ENCODE results near the gene ATF7.
A peak's percentile ranks its signal among the peaks of the same experiment; 100 is the strongest.
"Not testable (repeated sequence)": the region's sequence is repeated elsewhere in the genome, so short reads cannot be mapped to it uniquely, and the experiment has no call there.

ATF7 gene

GRCh38 chr12:53482626-53483168 is 143.5 kb downstream of the ATF7 start:
- no peak for TF ChIP-seq GATA1 (IDR thresholded peaks at IDR 0.05; ENCODE audit: low read depth, low read length)
- TF ChIP-seq POLR2A (IDR thresholded peaks at IDR 0.05; ENCODE audit: low read length), result no peak
- no peak for DNase-seq

- peak in 1 of 2 experiments; percentile 32 for DNase-seq
- TF ChIP-seq GATA1 (IDR thresholded peaks at IDR 0.05; ENCODE audit: low read depth, low read length) (no peak), POLR2A (IDR thresholded peaks at IDR 0.05; ENCODE audit: low read length) (no peak)
Observed at GRCh38 chr12:53481939-53482586, 144.1 kb downstream of the ATF7 start.

- DNase-seq, result not testable (repeated sequence)
Observed at GRCh38 chr12:53481458-53481857, 144.7 kb downstream of the ATF7 start.

GRCh38 chr12:53480491-53481442 is 145.4 kb downstream of the ATF7 start:
- TF ChIP-seq POLR2A (IDR thresholded peaks at IDR 0.05; ENCODE audit: low read length), result no peak
- TF ChIP-seq GATA1 (IDR thresholded peaks at IDR 0.05; ENCODE audit: low read depth, low read length), result no peak

GRCh38 chr12:53479331-53479730 is 146.9 kb downstream of the ATF7 start:
- TF ChIP-seq GATA1 (IDR thresholded peaks at IDR 0.05; ENCODE audit: low read depth, low read length) (no peak), POLR2A (IDR thresholded peaks at IDR 0.05; ENCODE audit: low read length) (no peak)
- DNase-seq, result no peak

More at GRCh38 chr12:53480491-53481442, 145.4 kb downstream of the ATF7 start:
- DNase-seq, result peak in 1 of 2 experiments; percentile 22

- no peak for TF ChIP-seq GATA1 (IDR thresholded peaks at IDR 0.05; ENCODE audit: low read depth, low read length)
- no peak for TF ChIP-seq POLR2A (IDR thresholded peaks at IDR 0.05; ENCODE audit: low read length)
- no peak for DNase-seq
Observed at GRCh38 chr12:53478865-53479264, 147.3 kb downstream of the ATF7 start.

GRCh38 chr12:53476769-53477209 is 149.4 kb downstream of the ATF7 start:
- TF ChIP-seq GATA1 (IDR thresholded peaks at IDR 0.05; ENCODE audit: low read depth, low read length), result no peak
- TF ChIP-seq POLR2A (IDR thresholded peaks at IDR 0.05; ENCODE audit: low read length), result no peak
- DNase-seq, result peak; percentile 30 to 48

GRCh38 chr12:53474819-53475218 is 151.4 kb downstream of the ATF7 start:
- DNase-seq, result no peak

GRCh38 chr12:53474077-53474476 is 152.1 kb downstream of the ATF7 start:
- no peak for TF ChIP-seq POLR2A (IDR thresholded peaks at IDR 0.05; ENCODE audit: low read length)
- TF ChIP-seq GATA1 (IDR thresholded peaks at IDR 0.05; ENCODE audit: low read depth, low read length), result no peak
- no peak for DNase-seq

More at GRCh38 chr12:53474819-53475218, 151.4 kb downstream of the ATF7 start:
- no peak for TF ChIP-seq POLR2A (IDR thresholded peaks at IDR 0.05; ENCODE audit: low read length)
- TF ChIP-seq GATA1 (IDR thresholded peaks at IDR 0.05; ENCODE audit: low read depth, low read length), result no peak

- no peak for DNase-seq
Observed at GRCh38 chr12:53472056-53472582, 154.1 kb downstream of the ATF7 start.

GRCh38 chr12:53468282-53468681 is 157.9 kb downstream of the ATF7 start:
- DNase-seq, result no peak
- TF ChIP-seq POLR2A (IDR thresholded peaks at IDR 0.05; ENCODE audit: low read length) (no peak), GATA1 (IDR thresholded peaks at IDR 0.05; ENCODE audit: low read depth, low read length) (no peak)

More at GRCh38 chr12:53472056-53472582, 154.1 kb downstream of the ATF7 start:
- TF ChIP-seq POLR2A (IDR thresholded peaks at IDR 0.05; ENCODE audit: low read length) (no peak), GATA1 (IDR thresholded peaks at IDR 0.05; ENCODE audit: low read depth, low read length) (no peak)

GRCh38 chr12:53467880-53468279 is 158.3 kb downstream of the ATF7 start:
- no peak for DNase-seq
- TF ChIP-seq POLR2A (IDR thresholded peaks at IDR 0.05; ENCODE audit: low read length) (no peak), GATA1 (IDR thresholded peaks at IDR 0.05; ENCODE audit: low read depth, low read length) (no peak)

- TF ChIP-seq GATA1 (IDR thresholded peaks at IDR 0.05; ENCODE audit: low read depth, low read length), result no peak
- TF ChIP-seq POLR2A (IDR thresholded peaks at IDR 0.05; ENCODE audit: low read length), result no peak
- DNase-seq, result no peak
Observed at GRCh38 chr12:53467082-53467481, 159.1 kb downstream of the ATF7 start.

- DNase-seq, result no peak
- TF ChIP-seq GATA1 (IDR thresholded peaks at IDR 0.05; ENCODE audit: low read depth, low read length) (no peak), POLR2A (IDR thresholded peaks at IDR 0.05; ENCODE audit: low read length) (no peak)
Observed at GRCh38 chr12:53466640-53467039, 159.5 kb downstream of the ATF7 start.

Data from erythroblast (primary cell).